ACHN (cell line): ENCODE data around the gene GALNT9.

Experiments used
- DNase-seq: peaks from one replicate; pipeline ENCODE4 v3.0.0-alpha.2; 2015
- in situ Hi-C: cut with HindIII; loops from 2 replicates; pipeline ENCODE4 v1.10.0; 2017; ENCODE audit warnings: low sequenced_read_pairs, low pct_ligation_motif_present, low pct_unique_long_range_greater_than_20kb

Gene GALNT9

DNA sequence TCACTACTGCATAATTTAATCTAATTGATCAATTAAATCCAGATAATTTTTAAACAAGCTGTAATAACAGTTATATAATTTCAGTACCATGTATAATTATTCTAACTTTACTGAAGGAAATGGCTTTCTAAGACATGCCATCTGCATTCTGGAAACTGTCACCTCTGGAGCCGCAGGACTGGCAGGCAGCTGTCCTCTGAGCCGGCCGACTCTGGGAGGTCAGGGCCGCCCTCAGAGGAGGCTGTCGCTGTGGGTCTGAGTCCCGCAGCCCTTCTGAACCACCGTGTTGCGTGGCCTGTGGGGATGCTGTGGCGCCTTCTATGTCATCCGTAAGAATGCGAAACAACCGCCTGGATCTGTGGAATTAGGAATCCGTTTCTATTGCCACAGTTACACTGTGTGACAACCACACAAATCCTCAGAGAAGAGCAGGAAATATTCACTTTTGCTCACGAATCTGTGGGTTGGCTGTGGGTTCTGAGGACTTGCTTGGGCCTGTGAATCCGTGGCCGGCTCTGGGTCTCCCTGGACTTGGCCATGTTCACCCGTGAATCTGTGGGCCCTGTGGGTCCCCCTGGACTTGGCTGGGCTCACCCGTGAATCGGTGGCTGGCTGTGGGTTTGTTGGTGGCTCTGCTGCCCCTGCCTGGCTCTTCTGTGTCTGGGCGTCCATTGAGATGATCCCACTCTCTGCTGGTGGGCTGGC lies 17.2 kb upstream of the GALNT9 start:
- DNase-seq = no peak
- in situ Hi-C loops = no loop called here

DNA sequence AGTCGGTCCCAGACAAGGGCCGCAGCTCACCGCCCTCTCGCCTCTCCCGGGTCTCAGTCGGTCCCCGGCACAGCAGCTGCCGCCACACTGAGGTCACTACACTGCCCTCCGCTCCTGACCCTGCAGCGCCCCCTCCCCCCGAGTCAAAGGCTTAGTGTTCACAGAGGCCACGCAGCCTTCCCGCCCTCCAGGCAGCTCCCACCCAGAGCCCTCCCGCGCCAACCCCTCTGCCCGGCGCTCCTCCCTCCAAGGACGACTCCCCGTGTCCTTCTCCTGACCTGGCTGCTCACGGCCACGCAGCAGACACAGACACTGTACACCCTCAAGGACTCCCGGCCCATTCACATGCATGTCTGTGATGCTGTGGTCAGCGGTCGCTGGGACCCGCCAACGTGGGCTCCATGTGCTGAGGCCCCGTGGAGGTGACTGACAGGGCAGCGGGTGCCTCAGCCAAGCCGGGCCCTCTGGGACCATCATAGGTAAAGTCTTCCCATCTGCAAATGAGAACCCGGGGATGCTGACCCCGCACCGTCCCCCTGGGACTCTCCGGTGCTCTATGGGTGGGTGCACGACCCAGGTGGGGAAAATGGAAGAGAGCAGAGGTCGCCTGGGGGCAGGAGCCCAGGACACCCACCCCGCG lies 16.3 kb upstream of the GALNT9 start:
- no peak for DNase-seq
- in situ Hi-C loops = no loop called here

DNA sequence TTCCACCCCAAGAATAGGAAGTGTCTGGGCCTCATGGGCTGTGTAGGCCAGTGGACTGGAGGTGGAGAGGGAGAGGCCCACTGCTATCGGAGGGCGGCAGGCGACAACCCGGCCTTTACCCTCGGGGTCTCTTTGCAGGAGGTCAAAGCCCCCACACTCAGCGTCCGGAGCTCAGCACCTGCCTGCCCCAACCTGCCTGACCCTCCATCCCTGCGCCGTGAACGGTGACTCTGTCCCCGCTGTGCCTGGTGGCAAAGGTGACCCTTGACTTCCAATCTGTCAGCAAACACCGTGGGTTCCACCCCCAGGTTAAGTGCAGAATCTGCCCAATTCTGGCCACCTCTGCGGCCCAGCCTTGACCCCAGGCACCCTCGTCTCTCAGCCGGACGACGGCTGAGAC lies 15.7 kb upstream of the GALNT9 start:
- in situ Hi-C loops = no loop called here
- no peak for DNase-seq

GRCh38 chr12:132344601-132345000 lies 15.2 kb upstream of the GALNT9 start:
- in situ Hi-C loops = no loop called here
- no peak for DNase-seq

DNA sequence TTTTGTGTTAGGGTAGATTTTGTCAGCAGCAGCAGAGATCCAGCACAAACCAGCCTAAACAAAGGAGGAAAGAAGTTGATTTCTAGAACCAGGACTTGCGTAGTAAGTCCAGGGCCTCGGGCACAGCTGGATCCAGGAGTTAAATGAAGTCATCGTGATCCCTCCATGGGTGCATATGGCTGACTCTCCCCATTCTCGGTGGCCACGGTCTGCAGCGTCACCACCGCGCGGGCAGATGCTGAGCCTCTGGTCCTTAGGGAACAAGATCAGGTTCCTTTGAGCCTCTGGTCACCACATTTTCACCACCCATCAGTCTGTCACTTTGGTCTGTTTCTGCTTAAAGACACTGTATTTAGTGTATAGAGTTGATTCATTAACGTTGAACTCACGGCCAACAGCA lies 14.8 kb upstream of the GALNT9 start:
- DNase-seq = no peak
- in situ Hi-C loops = no loop called here

DNA sequence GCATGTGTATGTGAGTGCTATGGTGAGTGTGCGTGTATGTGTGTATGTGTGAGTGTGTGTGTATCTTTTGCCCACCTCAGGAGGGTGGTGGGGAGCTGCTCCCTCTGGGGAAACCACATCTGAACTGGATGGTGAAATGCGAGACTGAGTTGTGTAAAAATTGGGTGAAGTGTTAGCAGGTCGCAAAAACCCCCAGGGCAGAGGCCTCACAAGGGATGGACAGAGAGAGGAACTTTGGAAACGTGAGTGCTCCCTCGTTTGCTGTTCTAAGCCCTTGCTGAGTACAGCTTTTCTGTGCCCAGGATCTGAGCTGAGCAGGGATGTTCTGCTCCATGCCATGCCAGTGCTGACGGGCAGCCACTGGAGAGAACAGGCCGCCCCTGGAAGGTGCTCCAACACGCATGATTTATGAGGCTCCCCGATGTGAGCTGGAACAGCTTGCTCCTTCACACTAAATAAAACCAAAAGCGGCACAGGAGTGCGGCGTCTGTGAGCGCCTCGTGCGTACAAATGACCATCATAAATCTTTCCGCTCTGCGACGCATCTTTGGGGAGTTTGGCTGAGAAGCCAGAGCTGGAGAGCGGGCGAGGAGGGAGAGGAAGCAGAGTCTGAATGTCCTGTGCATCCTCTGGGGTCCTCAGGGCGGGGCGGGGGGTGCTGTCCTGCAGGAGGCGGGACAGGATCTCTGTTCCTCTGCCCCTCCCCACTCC lies 14.1 kb upstream of the GALNT9 start:
- in situ Hi-C loops = no loop called here

DNA sequence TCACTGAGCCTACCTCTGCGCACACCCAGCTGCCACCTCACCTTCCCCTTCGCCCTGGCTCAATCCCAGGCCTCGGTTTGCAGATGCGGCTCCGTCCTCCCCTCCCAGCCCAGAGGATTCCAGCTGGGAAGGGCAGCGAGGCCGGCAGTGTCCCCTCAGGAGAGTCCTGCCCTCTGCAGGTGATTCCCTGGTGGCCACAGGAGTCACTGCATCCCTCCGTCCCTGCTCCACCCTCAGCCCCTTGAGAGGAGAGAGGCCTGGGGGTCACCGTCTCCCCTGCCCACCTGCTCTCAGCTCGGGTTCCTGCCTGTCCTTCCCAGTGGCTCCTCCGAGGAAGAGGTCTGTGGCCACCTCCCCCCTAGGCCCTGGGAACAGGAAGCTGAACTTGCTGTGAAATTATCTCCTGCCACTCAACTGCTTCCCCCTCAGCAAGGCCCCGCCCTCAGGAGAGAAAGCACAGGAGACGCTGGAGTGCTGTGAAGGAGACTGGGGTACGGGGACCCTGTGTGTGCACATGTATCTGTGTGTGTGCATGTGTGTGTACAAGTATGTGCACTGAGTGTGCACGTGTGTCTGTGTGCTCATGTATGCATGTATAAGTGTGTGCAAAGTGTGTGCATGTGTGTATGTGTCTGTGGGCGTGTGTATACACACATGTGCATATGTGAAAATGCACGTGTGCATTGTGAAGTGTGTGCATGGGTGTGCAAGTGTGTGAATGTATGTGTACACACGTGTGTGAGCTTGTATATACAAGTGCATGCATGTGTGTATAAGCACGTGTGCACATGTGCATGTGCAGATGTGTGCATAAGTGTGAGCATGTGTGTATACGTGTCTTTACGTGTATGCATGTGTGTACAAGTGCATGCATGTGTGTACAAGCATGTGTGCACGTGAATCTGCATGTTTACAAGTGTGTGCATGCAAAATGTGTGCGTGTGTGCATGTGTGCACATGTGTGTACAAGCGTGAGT lies 13.2 kb upstream of the GALNT9 start:
- in situ Hi-C loops = no loop called here
- DNase-seq = peak; percentile 33

More for the DNA sequence above, 14.1 kb upstream of the GALNT9 start:
- no peak for DNase-seq

- DNase-seq = no peak
- in situ Hi-C loops = no loop called here
These were observed 12.1 kb upstream of the GALNT9 start for GRCh38 chr12:132341318-132342050.

GRCh38 chr12:132340266-132341035 lies 11.1 kb upstream of the GALNT9 start:
- DNase-seq = no peak
- in situ Hi-C loops = no loop called here

GRCh38 chr12:132339856-132340255 lies 10.5 kb upstream of the GALNT9 start:
- in situ Hi-C loops = no loop called here
- no peak for DNase-seq

DNA sequence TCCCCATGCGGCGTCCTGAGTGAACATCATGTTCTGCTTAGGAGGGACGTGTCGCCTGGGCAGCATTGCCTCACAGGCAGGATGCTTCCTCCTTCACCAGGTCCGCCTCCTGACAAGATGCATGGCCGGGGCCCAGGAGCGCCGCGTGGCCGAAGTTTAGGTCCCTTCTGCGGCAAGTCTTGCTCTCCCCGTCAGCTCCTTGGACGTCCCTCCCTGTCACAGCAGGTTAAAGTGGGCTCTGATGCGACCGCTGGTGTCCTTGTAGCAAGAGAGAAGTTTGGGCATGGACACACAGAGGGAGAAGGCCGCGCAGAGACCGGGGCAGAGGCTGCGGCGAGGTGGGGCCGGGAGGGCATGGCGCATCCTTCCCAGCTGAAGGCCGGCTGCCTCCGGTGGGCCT lies 9.4 kb upstream of the GALNT9 start:
- DNase-seq = no peak
- in situ Hi-C loops = no loop called here

- no peak for DNase-seq
- in situ Hi-C loops = no loop called here
These were observed 8.9 kb upstream of the GALNT9 start for GRCh38 chr12:132338311-132338710.

GRCh38 chr12:132337557-132337956 lies 8.2 kb upstream of the GALNT9 start:
- in situ Hi-C loops = no loop called here
- DNase-seq = no peak

- in situ Hi-C loops = no loop called here
- no peak for DNase-seq
These were observed 7.3 kb upstream of the GALNT9 start for GRCh38 chr12:132336451-132337413.

DNA sequence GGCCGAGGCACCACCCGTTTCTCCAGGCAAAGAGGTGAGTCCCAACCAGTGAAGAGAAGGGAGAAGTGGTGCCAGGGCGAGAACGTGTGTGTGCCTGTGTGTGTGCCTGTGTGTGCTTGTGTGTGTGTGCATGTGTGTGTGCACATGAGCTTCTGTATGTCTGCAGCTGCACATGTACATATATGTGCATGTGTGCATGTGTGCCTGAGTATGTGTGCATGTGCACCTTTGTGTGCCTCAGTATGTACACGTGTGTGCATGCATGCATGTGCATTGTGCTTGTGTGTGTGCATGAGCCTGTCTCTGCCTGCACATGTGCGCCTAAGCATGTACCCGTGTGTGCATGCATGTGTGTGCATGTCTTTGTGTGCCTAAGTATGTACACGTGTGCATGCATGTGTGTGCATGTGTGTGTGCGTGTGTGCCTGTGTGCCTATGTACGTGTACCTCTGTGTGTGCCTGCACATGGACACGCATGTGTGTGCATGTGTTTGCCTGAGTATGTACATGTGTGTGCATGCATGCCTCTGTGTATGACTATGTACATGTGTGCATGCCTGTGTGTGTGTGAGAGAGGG lies 5.9 kb upstream of the GALNT9 start:
- in situ Hi-C loops = no loop called here
- no peak for DNase-seq

GRCh38 chr12:132333766-132334165 lies 4.4 kb upstream of the GALNT9 start:
- in situ Hi-C loops = no loop called here

More at GRCh38 chr12:132333766-132334165, 4.4 kb upstream of the GALNT9 start:
- DNase-seq = no peak
